NT2/D1 (cell line): ENCODE measurements around the gene CTAGE9.

Experiments
- DNase-seq: peaks from one replicate; pipeline ENCODE4 v3.0.0-alpha.2; 2011; ENCODE audit warnings: low read depth, low spot score
- H3K27me3 ChIP-seq: 2 replicates; pipeline ENCODE4 v1.6.0; 2011; ENCODE audit warnings: mild to moderate bottlenecking; ENCODE audit not compliant: insufficient read length, insufficient read depth
- H3K36me3 ChIP-seq: 2 replicates; pipeline ENCODE4 v1.6.1; 2011; ENCODE audit warnings: mild to moderate bottlenecking, low read length, mixed read lengths; ENCODE audit not compliant: insufficient read depth, insufficient read length
- H3K4me1 ChIP-seq: 2 replicates; pipeline ENCODE4 v1.5.1; 2011; ENCODE audit not compliant: insufficient read depth, insufficient read length
- H3K4me3 ChIP-seq: 2 replicates; pipeline ENCODE4 v1.5.1; 2011; ENCODE audit warnings: low read depth; ENCODE audit not compliant: insufficient read length
- H3K9ac ChIP-seq: 2 replicates; pipeline ENCODE4 v1.6.0; 2011; ENCODE audit warnings: low read depth; ENCODE audit not compliant: insufficient read length
- H3K9me3 ChIP-seq: 2 replicates; pipeline ENCODE4 v1.5.1; 2011; ENCODE audit warnings: mild to moderate bottlenecking, low read length; ENCODE audit not compliant: insufficient read depth
- SUZ12 ChIP-seq: IDR thresholded peaks from 2 replicates; pipeline ENCODE4 v1.6.1; 2011; ENCODE audit not compliant: insufficient read length, insufficient read depth; ENCODE audit errors: extremely low read depth
- YY1 ChIP-seq: IDR thresholded peaks from 2 replicates; pipeline ENCODE4 v1.6.1; 2011; ENCODE audit not compliant: insufficient read length, insufficient read depth
- ZNF274 ChIP-seq: IDR thresholded peaks from 2 replicates; pipeline ENCODE4 v1.6.1; 2011; ENCODE audit warnings: mild to moderate bottlenecking, low read depth, low read length

CTAGE9 gene

DNA sequence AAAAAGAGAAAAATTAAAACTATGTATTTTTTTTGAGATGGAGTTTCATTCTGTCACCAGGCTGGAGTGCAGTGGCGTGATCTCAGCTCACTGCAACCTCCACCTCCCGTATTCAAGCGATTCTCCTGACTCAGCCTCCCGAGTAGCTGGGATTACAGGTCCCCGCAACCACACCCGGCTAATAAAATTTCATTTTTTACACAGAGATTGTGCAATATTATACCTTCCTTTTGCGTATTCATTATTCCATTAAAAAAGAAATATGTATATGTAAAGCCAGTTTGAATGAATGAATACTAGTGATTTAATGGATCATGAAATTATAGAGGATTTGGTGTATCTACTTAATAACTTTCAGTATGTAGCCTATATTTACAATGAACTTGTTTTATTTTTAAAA, 38.2 kb upstream of the CTAGE9 start:
- no peaks in the 10 kb centered on the region for H3K36me3 ChIP-seq
- DNase-seq = no peak
- H3K27me3 ChIP-seq = no peaks in the 10 kb centered on the region
- TF ChIP-seq ZNF274 (no peak), SUZ12 (no peak), YY1 (no peak)
- H3K9ac ChIP-seq = no peak overlapping the region
- H3K9me3 ChIP-seq = no peaks in the 10 kb centered on the region
- no peak overlapping the region for H3K4me3 ChIP-seq
- H3K4me1 ChIP-seq = no peaks in the 10 kb centered on the region

DNA sequence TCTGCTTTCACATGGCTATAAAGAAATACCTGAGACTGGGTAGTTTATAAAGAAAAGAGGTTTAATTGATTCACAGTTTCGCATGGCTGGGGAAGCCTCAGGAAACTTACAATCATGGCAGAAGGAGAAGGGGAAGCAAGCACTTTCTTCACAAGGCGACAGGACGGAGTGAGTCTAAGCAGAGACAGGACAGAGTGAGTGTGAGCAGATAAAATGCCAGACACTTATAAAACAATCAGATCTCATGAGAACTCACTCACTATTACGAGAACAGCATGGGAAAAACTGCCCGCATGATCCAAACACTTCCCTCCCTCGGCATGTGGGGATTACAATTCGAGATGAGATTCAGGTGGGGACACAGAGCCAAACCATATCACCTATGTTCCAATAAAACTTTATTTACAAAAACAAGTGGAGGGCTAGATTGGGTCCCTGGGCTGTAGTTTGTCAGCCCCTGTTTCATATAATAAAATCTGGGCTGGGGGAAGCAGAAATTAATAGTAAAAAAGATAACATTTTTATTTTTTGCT, 37.1 kb upstream of the CTAGE9 start:
- Histone ChIP-seq H3K9ac (no peak overlapping the region), H3K4me1 (no peaks in the 10 kb centered on the region), H3K9me3 (no peaks in the 10 kb centered on the region), H3K36me3 (no peaks in the 10 kb centered on the region), H3K27me3 (no peaks in the 10 kb centered on the region), H3K4me3 (no peak overlapping the region)
- no peak for DNase-seq
- TF ChIP-seq YY1 (no peak), SUZ12 (no peak), ZNF274 (no peak)

- TF ChIP-seq SUZ12 (no peak), YY1 (no peak), ZNF274 (no peak)
- H3K4me1 ChIP-seq = no peaks in the 10 kb centered on the region
- no peak overlapping the region for H3K4me3 ChIP-seq
- H3K9me3 ChIP-seq = no peaks in the 10 kb centered on the region
- H3K27me3 ChIP-seq = no peaks in the 10 kb centered on the region
- H3K36me3 ChIP-seq = no peaks in the 10 kb centered on the region
- DNase-seq = no peak
- H3K9ac ChIP-seq = no peak overlapping the region
These were observed 34.7 kb upstream of the CTAGE9 start for GRCh38 chr6:131745476-131745875.

- no peaks in the 10 kb centered on the region for H3K36me3 ChIP-seq
- H3K27me3 ChIP-seq = no peaks in the 10 kb centered on the region
- H3K9me3 ChIP-seq = no peaks in the 10 kb centered on the region
- no peak overlapping the region for H3K9ac ChIP-seq
- no peak overlapping the region for H3K4me3 ChIP-seq
- H3K4me1 ChIP-seq = no peaks in the 10 kb centered on the region
- no peak for TF ChIP-seq ZNF274
- TF ChIP-seq YY1 = no peak
- no peak for TF ChIP-seq SUZ12
- DNase-seq = peak; percentile 40
These were observed 33.8 kb upstream of the CTAGE9 start for GRCh38 chr6:131744432-131745287.

- Histone ChIP-seq H3K4me1 (no peaks in the 10 kb centered on the region), H3K9me3 (no peaks in the 10 kb centered on the region), H3K36me3 (no peaks in the 10 kb centered on the region), H3K27me3 (no peaks in the 10 kb centered on the region), H3K9ac (no peak overlapping the region), H3K4me3 (no peak overlapping the region)
- TF ChIP-seq ZNF274 (no peak), SUZ12 (no peak), YY1 (no peak)
- DNase-seq = no peak
These were observed 31.0 kb upstream of the CTAGE9 start for GRCh38 chr6:131741688-131742393.

GRCh38 chr6:131740161-131740560, 29.3 kb upstream of the CTAGE9 start:
- H3K36me3 ChIP-seq = no peaks in the 10 kb centered on the region
- DNase-seq = no peak

GRCh38 chr6:131739136-131739535, 28.3 kb upstream of the CTAGE9 start:
- TF ChIP-seq YY1 (no peak), SUZ12 (no peak), ZNF274 (no peak)
- Histone ChIP-seq H3K36me3 (no peaks in the 10 kb centered on the region), H3K27me3 (no peaks in the 10 kb centered on the region), H3K9ac (no peak overlapping the region), H3K4me1 (no peaks in the 10 kb centered on the region), H3K4me3 (no peak overlapping the region), H3K9me3 (no peaks in the 10 kb centered on the region)
- no peak for DNase-seq

More at GRCh38 chr6:131740161-131740560, 29.3 kb upstream of the CTAGE9 start:
- TF ChIP-seq ZNF274 (no peak), SUZ12 (no peak), YY1 (no peak)
- H3K4me3 ChIP-seq = no peak overlapping the region
- H3K9ac ChIP-seq = no peak overlapping the region
- no peaks in the 10 kb centered on the region for H3K4me1 ChIP-seq
- no peaks in the 10 kb centered on the region for H3K27me3 ChIP-seq
- no peaks in the 10 kb centered on the region for H3K9me3 ChIP-seq
